GM10266 (cell line): ENCODE data around the gene TBX1.

Experiments used
- DNase-seq: peaks from one replicate; pipeline ENCODE4 v3.0.0; 2012; ENCODE audit errors: extremely low spot score
- CTCF ChIP-seq: IDR thresholded peaks from 2 replicates; pipeline ENCODE4 v1.5.1; 2012; ENCODE audit warnings: mild to moderate bottlenecking, low read depth; ENCODE audit not compliant: control insufficient read depth, insufficient read depth; ENCODE audit errors: missing control alignments

TBX1 gene

GRCh38 chr22:19741053-19741452 lies 19.5 kb upstream of the TBX1 start:
- TF ChIP-seq CTCF, result no peak
- DNase-seq, result no peak

GRCh38 chr22:19742160-19743066 lies 18.2 kb upstream of the TBX1 start:
- no peak for DNase-seq
- no peak for TF ChIP-seq CTCF

- TF ChIP-seq CTCF, result no peak
- no peak for DNase-seq
Observed at GRCh38 chr22:19743081-19743480, 17.5 kb upstream of the TBX1 start.

- no peak for DNase-seq
- no peak for TF ChIP-seq CTCF
Observed at GRCh38 chr22:19743651-19744050, 16.9 kb upstream of the TBX1 start.

- no peak for TF ChIP-seq CTCF
- no peak for DNase-seq
Observed at GRCh38 chr22:19744350-19745006, 16.1 kb upstream of the TBX1 start.

GRCh38 chr22:19745155-19746101 lies 15.2 kb upstream of the TBX1 start:
- no peak for DNase-seq
- TF ChIP-seq CTCF, result no peak
